GM23338 (cell line): ENCODE results near the gene HDAC1. TPM values are rescaled to one million over a fixed set of nuclear protein-coding genes. Genes with fewer than 3 reads are reported as not detected.

Source experiments
- ATAC-seq: fragments of 200-7000 bp; cut with Tn5 transposase; 3 replicates; pipeline ENCODE4 v1.9.1; 2020
- DNase-seq: peaks from one replicate; pipeline ENCODE4 v3.0.0-alpha.2; 2015; ENCODE audit warnings: low spot score
- H2AFZ ChIP-seq: fragments of 200-600 bp; sonication (generic); 2 replicates; pipeline ENCODE4 v1.8.0; 2016; ENCODE audit warnings: antibody characterized with exemption, mild to moderate bottlenecking, moderate library complexity
- H3F3A ChIP-seq: fragments of 200-600 bp; sonication (generic); replicated peaks from 2 replicates; pipeline ENCODE4 v1.8.0; 2017; ENCODE audit warnings: antibody characterized with exemption, mixed run types, low read depth
- H3K27ac ChIP-seq: fragments of 200-600 bp; sonication (generic); 2 replicates; pipeline ENCODE4 v1.6.1; 2016; ENCODE audit warnings: low read depth
- H3K27me3 ChIP-seq: fragments of 200-600 bp; sonication (generic); 2 replicates; pipeline ENCODE4 v1.8.0; 2016; ENCODE audit warnings: mild to moderate bottlenecking, mixed run types, moderate library complexity; ENCODE audit not compliant: insufficient read depth
- H3K36me3 ChIP-seq: fragments of 200-600 bp; sonication (generic); 2 replicates; pipeline ENCODE4 v1.8.0; 2016; ENCODE audit warnings: mild to moderate bottlenecking; ENCODE audit not compliant: insufficient read depth
- H3K4me1 ChIP-seq: fragments of 200-600 bp; sonication (generic); 2 replicates; pipeline ENCODE4 v1.8.0; 2016; ENCODE audit warnings: mild to moderate bottlenecking, moderate library complexity; ENCODE audit not compliant: insufficient read depth
- H3K4me2 ChIP-seq: fragments of 200-600 bp; sonication (generic); 2 replicates; pipeline ENCODE4 v1.7.1; 2017; ENCODE audit warnings: mixed run types
- H3K4me3 ChIP-seq: fragments of 200-600 bp; sonication (generic); 2 replicates; pipeline ENCODE4 v1.6.1; 2016; ENCODE audit warnings: mixed run types
- H3K79me2 ChIP-seq: fragments of 200-600 bp; sonication (generic); replicated peaks from 2 replicates; pipeline ENCODE4 v1.8.0; 2017; ENCODE audit warnings: mild to moderate bottlenecking; ENCODE audit not compliant: insufficient read depth
- H3K9me2 ChIP-seq: fragments of 200-600 bp; sonication (generic); 2 replicates; pipeline ENCODE4 v1.8.0; 2017; ENCODE audit not compliant: insufficient read depth
- H4K20me1 ChIP-seq: fragments of 200-600 bp; sonication (generic); replicated peaks from 2 replicates; pipeline ENCODE4 v1.8.0; 2017; ENCODE audit warnings: mild to moderate bottlenecking; ENCODE audit not compliant: insufficient read depth
- H3K27ac Mint-ChIP-seq: 2 replicates; pipeline ENCODE4 v1.8.0; 2020; ENCODE audit warnings: inconsistent platforms, mild to moderate bottlenecking, moderate library complexity, mixed read lengths
- H3K27me3 Mint-ChIP-seq: 3 replicates; pipeline ENCODE4 v1.8.0; 2022; ENCODE audit warnings: low read depth, mild to moderate bottlenecking, moderate library complexity, mixed read lengths, inconsistent platforms; ENCODE audit not compliant: insufficient read depth, poor library complexity
- H3K36me3 Mint-ChIP-seq: 3 replicates; pipeline ENCODE4 v1.8.0; 2021; ENCODE audit warnings: low read depth, mild to moderate bottlenecking, inconsistent platforms, moderate library complexity, mixed read lengths
- H3K4me1 Mint-ChIP-seq: 3 replicates; pipeline ENCODE4 v1.8.0; 2020; ENCODE audit warnings: mild to moderate bottlenecking, inconsistent platforms, mixed read lengths
- H3K4me3 Mint-ChIP-seq: 3 replicates; pipeline ENCODE4 v1.8.0; 2021; ENCODE audit warnings: moderate library complexity, mild to moderate bottlenecking, inconsistent platforms, mixed read lengths
- H3K9me3 Mint-ChIP-seq: 3 replicates; pipeline ENCODE4 v1.8.0; 2020; ENCODE audit warnings: moderate library complexity, mild to moderate bottlenecking, inconsistent platforms, mixed read lengths
- CREB1 ChIP-seq: fragments of 250-450 bp; sonication (Bioruptor Pico); IDR thresholded peaks from 2 replicates; pipeline ENCODE4 v1.5.0; 2020; ENCODE audit warnings: low read depth, mild to moderate bottlenecking, moderate library complexity
- EZH2 ChIP-seq: fragments of 200-600 bp; sonication (generic); IDR thresholded peaks from one replicate; pipeline ENCODE4 v1.8.0; 2017; ENCODE audit warnings: antibody characterized with exemption, mild to moderate bottlenecking, low read depth; ENCODE audit not compliant: unreplicated experiment
- EZH2phosphoT487 ChIP-seq: fragments of 200-600 bp; sonication (generic); IDR thresholded peaks from one replicate; pipeline ENCODE4 v1.8.1; 2018; ENCODE audit warnings: antibody characterized with exemption; ENCODE audit not compliant: unreplicated experiment
- JUNB ChIP-seq: IDR thresholded peaks from one replicate; pipeline ENCODE4 v1.6.1; 2016; ENCODE audit warnings: antibody characterized with exemption; ENCODE audit not compliant: unreplicated experiment
- NANOG ChIP-seq: IDR thresholded peaks from 2 replicates; pipeline ENCODE4 v1.6.1; 2016; ENCODE audit warnings: antibody characterized with exemption, borderline replicate concordance
- STAT1 ChIP-seq: IDR thresholded peaks from one replicate; pipeline ENCODE4 v1.6.1; 2016; ENCODE audit warnings: antibody characterized with exemption; ENCODE audit not compliant: unreplicated experiment
- ZNF114 ChIP-seq: fragments of 250-450 bp; sonication (Bioruptor Pico); IDR thresholded peaks from 2 replicates; pipeline ENCODE4 v1.5.0; 2020; ENCODE audit warnings: mild to moderate bottlenecking, moderate library complexity
- ZNF331 ChIP-seq: fragments of 250-450 bp; sonication (Bioruptor Pico); IDR thresholded peaks from 2 replicates; pipeline ENCODE4 v1.5.0; 2020; ENCODE audit warnings: low read depth, mild to moderate bottlenecking, moderate library complexity
- polyA plus RNA-seq: library from polyadenylated mRNA; unstranded; fragments of >200 nt; fragmentation: Nextera tagmentation; extraction: Ambion mirVana; gene quantifications from 2 replicates; pipeline ENCODE4 v1.2.1, GENCODE V29; 2016
- total RNA-seq: library from RNA; depleted of rRNA; stranded (reverse); fragments of >200 nt; shearing (Covaris generic); gene quantifications from 2 replicates; pipeline ENCODE4 v1.2.3, GENCODE V29; 2014
- TF ChIP-seq, protein P1 (sequence below): fragments of 250-450 bp; sonication (Bioruptor Pico); IDR thresholded peaks from 2 replicates; pipeline ENCODE4 v1.5.0; 2020; ENCODE audit warnings: mild to moderate bottlenecking, moderate library complexity
- TF ChIP-seq, protein P2 (sequence below), 2 experiments: fragments of 200-600 bp in 1 of 2; sonication (generic) in 1 of 2; conservative IDR thresholded peaks; 2 replicates each; pipeline versions ENCODE4 v1.5.1 to v1.6.1; 2016 to 2017; ENCODE audit warnings: antibody characterized with exemption in 2 of 2, low read depth in 2 of 2, mild to moderate bottlenecking in 2 of 2, moderate library complexity in 1 of 2
- TF ChIP-seq, protein P3 (sequence below): IDR thresholded peaks from one replicate; pipeline ENCODE4 v1.6.1; 2018; ENCODE audit warnings: antibody characterized with exemption; ENCODE audit not compliant: unreplicated experiment
- TF ChIP-seq, protein P4 (sequence below): IDR thresholded peaks from 2 replicates; pipeline ENCODE4 v1.6.1; 2016; ENCODE audit warnings: antibody characterized with exemption

Gene HDAC1
- total and polyA plus RNA-seq, 2 experiments from 2014 or later, result 82.6 to 104 TPM

DNA sequence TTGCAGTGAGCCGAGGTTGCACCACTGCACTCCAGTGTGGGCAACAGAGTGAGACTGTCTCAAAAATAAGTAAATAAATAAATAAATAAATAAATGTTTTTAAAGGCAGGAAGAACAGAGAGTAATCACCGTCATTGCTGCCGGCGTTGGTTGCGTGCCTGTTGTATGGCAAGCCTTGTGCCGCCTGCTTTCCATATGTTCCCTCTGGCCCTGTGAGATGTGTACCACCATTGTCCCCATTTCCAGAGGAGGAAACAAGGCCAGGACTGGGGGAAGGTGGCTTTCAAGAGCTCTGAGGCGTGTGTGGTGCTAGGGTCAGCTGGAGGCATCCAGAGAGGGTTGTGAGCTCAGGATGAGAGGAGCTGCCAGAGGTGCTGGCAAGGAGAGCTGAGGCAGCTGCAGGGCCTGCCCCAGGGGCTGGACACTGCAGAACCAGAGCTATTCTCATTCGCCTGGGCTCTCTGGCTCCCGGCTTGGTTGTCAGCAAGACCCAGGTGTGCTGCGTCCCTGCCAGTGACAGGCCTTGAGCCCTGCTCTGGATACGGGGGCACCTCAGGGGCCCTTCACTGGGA, 49.4 kb downstream of the HDAC1 start:
- peaks cover 21% of the 10 kb centered on the region for H3K4me1 Mint-ChIP-seq
- peak; percentile 13; the same call in 2 of the 3 replicates for ATAC-seq
- H3K4me3 ChIP-seq, result no peak overlapping the region

More for the DNA sequence above, 49.4 kb downstream of the HDAC1 start:
- Histone ChIP-seq H4K20me1 (no peaks in the 10 kb centered on the region), H3K79me2 (no peaks in the 10 kb centered on the region), H3K27me3 (peaks cover 7% of the 10 kb centered on the region; the same call in 1 of the 2 replicates), H2AFZ (no peak overlapping the region), H3F3A (no peaks in the 10 kb centered on the region), H3K36me3 (no peaks in the 10 kb centered on the region), H3K27ac (no peak overlapping the region), H3K4me2 (no peak overlapping the region), H3K9me2 (no peaks in the 10 kb centered on the region), H3K4me1 (peaks cover 8% of the 10 kb centered on the region; the same call in 1 of the 2 replicates)
- no peak for TF ChIP-seq NANOG
- TF ChIP-seq ZNF114 (CRISPR knock-in tag), result no peak
- TF ChIP-seq, protein P1, sequence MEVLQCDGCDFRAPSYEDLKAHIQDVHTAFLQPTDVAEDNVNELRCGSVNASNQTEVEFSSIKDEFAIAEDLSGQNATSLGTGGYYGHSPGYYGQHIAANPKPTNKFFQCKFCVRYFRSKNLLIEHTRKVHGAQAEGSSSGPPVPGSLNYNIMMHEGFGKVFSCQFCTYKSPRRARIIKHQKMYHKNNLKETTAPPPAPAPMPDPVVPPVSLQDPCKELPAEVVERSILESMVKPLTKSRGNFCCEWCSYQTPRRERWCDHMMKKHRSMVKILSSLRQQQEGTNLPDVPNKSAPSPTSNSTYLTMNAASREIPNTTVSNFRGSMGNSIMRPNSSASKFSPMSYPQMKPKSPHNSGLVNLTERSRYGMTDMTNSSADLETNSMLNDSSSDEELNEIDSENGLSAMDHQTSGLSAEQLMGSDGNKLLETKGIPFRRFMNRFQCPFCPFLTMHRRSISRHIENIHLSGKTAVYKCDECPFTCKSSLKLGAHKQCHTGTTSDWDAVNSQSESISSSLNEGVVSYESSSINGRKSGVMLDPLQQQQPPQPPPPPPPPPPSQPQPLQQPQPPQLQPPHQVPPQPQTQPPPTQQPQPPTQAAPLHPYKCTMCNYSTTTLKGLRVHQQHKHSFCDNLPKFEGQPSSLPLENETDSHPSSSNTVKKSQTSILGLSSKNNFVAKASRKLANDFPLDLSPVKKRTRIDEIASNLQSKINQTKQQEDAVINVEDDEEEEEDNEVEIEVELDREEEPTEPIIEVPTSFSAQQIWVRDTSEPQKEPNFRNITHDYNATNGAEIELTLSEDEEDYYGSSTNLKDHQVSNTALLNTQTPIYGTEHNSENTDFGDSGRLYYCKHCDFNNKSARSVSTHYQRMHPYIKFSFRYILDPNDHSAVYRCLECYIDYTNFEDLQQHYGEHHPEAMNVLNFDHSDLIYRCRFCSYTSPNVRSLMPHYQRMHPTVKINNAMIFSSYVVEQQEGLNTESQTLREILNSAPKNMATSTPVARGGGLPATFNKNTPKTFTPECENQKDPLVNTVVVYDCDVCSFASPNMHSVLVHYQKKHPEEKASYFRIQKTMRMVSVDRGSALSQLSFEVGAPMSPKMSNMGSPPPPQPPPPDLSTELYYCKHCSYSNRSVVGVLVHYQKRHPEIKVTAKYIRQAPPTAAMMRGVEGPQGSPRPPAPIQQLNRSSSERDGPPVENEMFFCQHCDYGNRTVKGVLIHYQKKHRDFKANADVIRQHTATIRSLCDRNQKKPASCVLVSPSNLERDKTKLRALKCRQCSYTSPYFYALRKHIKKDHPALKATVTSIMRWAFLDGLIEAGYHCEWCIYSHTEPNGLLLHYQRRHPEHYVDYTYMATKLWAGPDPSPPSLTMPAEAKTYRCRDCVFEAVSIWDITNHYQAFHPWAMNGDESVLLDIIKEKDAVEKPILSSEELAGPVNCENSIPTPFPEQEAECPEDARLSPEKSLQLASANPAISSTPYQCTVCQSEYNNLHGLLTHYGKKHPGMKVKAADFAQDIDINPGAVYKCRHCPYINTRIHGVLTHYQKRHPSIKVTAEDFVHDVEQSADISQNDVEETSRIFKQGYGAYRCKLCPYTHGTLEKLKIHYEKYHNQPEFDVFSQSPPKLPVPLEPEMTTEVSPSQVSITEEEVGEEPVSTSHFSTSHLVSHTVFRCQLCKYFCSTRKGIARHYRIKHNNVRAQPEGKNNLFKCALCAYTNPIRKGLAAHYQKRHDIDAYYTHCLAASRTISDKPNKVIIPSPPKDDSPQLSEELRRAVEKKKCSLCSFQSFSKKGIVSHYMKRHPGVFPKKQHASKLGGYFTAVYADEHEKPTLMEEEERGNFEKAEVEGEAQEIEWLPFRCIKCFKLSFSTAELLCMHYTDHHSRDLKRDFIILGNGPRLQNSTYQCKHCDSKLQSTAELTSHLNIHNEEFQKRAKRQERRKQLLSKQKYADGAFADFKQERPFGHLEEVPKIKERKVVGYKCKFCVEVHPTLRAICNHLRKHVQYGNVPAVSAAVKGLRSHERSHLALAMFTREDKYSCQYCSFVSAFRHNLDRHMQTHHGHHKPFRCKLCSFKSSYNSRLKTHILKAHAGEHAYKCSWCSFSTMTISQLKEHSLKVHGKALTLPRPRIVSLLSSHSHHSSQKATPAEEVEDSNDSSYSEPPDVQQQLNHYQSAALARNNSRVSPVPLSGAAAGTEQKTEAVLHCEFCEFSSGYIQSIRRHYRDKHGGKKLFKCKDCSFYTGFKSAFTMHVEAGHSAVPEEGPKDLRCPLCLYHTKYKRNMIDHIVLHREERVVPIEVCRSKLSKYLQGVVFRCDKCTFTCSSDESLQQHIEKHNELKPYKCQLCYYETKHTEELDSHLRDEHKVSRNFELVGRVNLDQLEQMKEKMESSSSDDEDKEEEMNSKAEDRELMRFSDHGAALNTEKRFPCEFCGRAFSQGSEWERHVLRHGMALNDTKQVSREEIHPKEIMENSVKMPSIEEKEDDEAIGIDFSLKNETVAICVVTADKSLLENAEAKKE (CRISPR knock-in tag), result no peak
- no peak for TF ChIP-seq EZH2
- no peak for TF ChIP-seq JUNB
- TF ChIP-seq, protein P2, sequence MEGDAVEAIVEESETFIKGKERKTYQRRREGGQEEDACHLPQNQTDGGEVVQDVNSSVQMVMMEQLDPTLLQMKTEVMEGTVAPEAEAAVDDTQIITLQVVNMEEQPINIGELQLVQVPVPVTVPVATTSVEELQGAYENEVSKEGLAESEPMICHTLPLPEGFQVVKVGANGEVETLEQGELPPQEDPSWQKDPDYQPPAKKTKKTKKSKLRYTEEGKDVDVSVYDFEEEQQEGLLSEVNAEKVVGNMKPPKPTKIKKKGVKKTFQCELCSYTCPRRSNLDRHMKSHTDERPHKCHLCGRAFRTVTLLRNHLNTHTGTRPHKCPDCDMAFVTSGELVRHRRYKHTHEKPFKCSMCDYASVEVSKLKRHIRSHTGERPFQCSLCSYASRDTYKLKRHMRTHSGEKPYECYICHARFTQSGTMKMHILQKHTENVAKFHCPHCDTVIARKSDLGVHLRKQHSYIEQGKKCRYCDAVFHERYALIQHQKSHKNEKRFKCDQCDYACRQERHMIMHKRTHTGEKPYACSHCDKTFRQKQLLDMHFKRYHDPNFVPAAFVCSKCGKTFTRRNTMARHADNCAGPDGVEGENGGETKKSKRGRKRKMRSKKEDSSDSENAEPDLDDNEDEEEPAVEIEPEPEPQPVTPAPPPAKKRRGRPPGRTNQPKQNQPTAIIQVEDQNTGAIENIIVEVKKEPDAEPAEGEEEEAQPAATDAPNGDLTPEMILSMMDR (conservative IDR thresholded peaks at IDR 0.05; ENCODE audit: low read depth in 2 of 2), result no peak
- no peak for TF ChIP-seq EZH2phosphoT487
- TF ChIP-seq, protein P3, sequence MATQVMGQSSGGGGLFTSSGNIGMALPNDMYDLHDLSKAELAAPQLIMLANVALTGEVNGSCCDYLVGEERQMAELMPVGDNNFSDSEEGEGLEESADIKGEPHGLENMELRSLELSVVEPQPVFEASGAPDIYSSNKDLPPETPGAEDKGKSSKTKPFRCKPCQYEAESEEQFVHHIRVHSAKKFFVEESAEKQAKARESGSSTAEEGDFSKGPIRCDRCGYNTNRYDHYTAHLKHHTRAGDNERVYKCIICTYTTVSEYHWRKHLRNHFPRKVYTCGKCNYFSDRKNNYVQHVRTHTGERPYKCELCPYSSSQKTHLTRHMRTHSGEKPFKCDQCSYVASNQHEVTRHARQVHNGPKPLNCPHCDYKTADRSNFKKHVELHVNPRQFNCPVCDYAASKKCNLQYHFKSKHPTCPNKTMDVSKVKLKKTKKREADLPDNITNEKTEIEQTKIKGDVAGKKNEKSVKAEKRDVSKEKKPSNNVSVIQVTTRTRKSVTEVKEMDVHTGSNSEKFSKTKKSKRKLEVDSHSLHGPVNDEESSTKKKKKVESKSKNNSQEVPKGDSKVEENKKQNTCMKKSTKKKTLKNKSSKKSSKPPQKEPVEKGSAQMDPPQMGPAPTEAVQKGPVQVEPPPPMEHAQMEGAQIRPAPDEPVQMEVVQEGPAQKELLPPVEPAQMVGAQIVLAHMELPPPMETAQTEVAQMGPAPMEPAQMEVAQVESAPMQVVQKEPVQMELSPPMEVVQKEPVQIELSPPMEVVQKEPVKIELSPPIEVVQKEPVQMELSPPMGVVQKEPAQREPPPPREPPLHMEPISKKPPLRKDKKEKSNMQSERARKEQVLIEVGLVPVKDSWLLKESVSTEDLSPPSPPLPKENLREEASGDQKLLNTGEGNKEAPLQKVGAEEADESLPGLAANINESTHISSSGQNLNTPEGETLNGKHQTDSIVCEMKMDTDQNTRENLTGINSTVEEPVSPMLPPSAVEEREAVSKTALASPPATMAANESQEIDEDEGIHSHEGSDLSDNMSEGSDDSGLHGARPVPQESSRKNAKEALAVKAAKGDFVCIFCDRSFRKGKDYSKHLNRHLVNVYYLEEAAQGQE, result no peak
- TF ChIP-seq ZNF331 (CRISPR knock-in tag), result no peak
- no peak for TF ChIP-seq CREB1 (CRISPR knock-in tag)
- TF ChIP-seq STAT1, result no peak
- TF ChIP-seq, protein P4, sequence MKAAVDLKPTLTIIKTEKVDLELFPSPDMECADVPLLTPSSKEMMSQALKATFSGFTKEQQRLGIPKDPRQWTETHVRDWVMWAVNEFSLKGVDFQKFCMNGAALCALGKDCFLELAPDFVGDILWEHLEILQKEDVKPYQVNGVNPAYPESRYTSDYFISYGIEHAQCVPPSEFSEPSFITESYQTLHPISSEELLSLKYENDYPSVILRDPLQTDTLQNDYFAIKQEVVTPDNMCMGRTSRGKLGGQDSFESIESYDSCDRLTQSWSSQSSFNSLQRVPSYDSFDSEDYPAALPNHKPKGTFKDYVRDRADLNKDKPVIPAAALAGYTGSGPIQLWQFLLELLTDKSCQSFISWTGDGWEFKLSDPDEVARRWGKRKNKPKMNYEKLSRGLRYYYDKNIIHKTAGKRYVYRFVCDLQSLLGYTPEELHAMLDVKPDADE, result no peak
- DNase-seq, result no peak
- Mint-ChIP-seq H3K27ac (no peak overlapping the region), H3K27me3 (peaks cover 24% of the 10 kb centered on the region), H3K9me3 (no peaks in the 10 kb centered on the region), H3K36me3 (no peaks in the 10 kb centered on the region; the same call in 2 of the 3 replicates), H3K4me3 (no peak overlapping the region)
